NCI-H187 (cell line): ENCODE results near the gene CCNL1.

Experiments used
- DNase-seq, 2 experiments: peaks; one replicate each; lab custom pipeline; 2025; lab: John Stamatoyannopoulos, UW

CCNL1 gene

GRCh38 chr3:157122832-157123427 is 37.0 kb downstream of the CCNL1 start:
- no peak for DNase-seq

GRCh38 chr3:157122116-157122515 is 37.8 kb downstream of the CCNL1 start:
- DNase-seq: no peak

GRCh38 chr3:157121522-157121921 is 38.4 kb downstream of the CCNL1 start:
- no peak for DNase-seq

GRCh38 chr3:157120071-157120892 is 39.7 kb downstream of the CCNL1 start:
- DNase-seq: no peak

- DNase-seq: no peak
Measured at GRCh38 chr3:157119369-157119951, 40.5 kb downstream of the CCNL1 start.

- DNase-seq: no peak
Measured at GRCh38 chr3:157117875-157118654, 41.9 kb downstream of the CCNL1 start.

GRCh38 chr3:157117206-157117605 is 42.7 kb downstream of the CCNL1 start:
- no peak for DNase-seq

- DNase-seq: no peak
Measured at GRCh38 chr3:157116017-157116416, 43.9 kb downstream of the CCNL1 start.

GRCh38 chr3:157115069-157116006 is 44.6 kb downstream of the CCNL1 start:
- no peak for DNase-seq

GRCh38 chr3:157113832-157114505 is 46.0 kb downstream of the CCNL1 start:
- DNase-seq: no peak

- no peak for DNase-seq
Measured at GRCh38 chr3:157112536-157112935, 47.4 kb downstream of the CCNL1 start.

GRCh38 chr3:157111518-157111917 is 48.4 kb downstream of the CCNL1 start:
- DNase-seq: no peak

GRCh38 chr3:157110761-157111278 is 49.1 kb downstream of the CCNL1 start:
- no peak for DNase-seq

- no peak for DNase-seq
Measured at GRCh38 chr3:157109267-157110141, 50.4 kb downstream of the CCNL1 start.

- DNase-seq: no peak
Measured at GRCh38 chr3:157107644-157108133, 52.3 kb downstream of the CCNL1 start.

- DNase-seq: no peak
Measured at GRCh38 chr3:157107037-157107436, 52.9 kb downstream of the CCNL1 start.

- DNase-seq: peak in 1 of 2 experiments; percentile 24
Measured at GRCh38 chr3:157104928-157105652, 54.9 kb downstream of the CCNL1 start.

- no peak for DNase-seq
Measured at GRCh38 chr3:157104521-157104920, 55.4 kb downstream of the CCNL1 start.

- DNase-seq: no peak
Measured at GRCh38 chr3:157103860-157104259, 56.1 kb downstream of the CCNL1 start.
